NCI-H146 (cell line): Measurements from ENCODE around the gene LARGE1.

ENCODE experiments used
- DNase-seq: peaks from one replicate; lab custom pipeline; 2025; lab: John Stamatoyannopoulos, UW

LARGE1 gene

DNA sequence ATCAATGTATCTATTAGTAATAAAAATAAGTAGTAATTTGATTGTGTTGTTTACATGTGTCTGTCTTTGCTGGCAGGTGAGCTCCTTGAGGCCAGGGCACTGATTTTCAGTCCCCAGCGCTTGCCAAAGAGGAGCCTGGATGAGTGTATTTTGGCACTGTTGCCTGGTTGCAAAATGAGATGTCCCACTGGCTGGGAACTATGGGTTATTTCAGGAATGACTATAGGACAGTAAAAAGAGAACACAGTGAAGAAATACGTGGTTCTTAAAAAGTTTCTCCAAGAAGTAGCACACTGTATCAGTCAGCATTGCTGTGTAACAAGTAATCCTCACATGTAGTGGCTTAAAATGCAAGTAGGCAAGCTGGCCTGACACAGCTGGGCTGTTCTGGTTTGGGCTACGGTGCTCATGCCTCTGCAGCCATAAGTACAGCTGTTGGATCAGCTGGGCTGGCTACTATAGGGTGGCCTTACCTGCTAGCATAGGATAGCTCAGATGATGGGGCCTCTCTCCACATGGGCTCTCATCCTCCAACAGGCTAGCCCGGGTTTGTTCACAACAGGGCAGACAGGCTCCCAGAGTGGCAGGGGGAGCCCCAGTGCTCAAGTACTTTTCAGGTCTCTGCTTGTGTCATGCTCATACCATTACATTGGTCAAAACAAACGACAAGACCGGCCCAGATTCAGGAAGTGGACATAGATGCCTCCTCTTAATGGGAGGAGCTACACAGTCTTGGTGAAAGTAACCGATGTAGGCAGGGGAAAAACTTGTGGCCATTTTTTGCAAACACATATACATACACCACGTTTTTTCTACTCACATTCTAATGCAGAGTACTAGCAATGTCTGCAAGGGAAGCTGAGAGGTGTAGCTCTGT is 399.1 kb downstream of the LARGE1 start:
- DNase-seq = no peak

GRCh38 chr22:33519974-33520903 is 400.0 kb downstream of the LARGE1 start:
- DNase-seq = no peak

DNA sequence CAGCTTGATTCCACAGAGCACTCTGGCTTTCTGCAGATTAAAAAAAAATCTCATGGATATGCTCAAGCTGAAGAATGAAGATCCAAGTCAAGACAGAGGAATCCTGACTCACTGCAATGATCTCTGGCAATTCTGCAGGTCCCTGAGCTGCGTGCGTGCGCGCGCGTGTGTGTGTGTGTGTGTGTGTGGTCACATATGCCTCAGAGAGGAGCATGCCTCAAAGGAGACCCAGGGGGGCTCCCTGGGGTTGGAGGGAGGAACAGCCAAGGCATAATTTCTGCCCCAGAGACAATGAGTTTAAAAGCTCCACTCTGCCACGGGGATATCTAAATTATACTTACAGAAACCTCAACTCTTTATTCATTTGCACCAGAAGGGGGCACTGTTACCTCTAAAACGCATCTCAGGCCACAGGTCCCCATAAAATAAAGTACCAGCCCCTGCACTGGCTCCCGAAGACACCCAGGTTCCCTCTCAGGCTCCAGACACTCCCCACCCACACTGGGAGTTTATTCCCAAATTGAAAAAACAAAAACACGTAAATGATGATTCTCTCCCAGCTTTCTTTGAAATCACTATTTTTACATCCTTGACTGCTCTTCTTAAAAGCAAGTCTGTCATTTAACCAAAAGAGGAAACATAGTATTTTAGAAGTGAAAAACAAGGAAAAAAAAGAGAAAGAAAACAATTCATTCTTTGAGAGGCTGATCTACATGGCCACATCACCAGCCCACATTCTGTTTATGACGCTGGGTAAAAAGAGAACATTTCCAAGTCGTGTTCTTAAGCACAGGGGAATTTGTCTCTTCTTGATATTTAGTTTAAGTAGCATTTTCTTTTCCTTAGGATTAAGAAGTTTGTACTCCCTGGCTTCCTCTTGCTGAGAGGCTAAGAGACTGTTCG is 401.0 kb downstream of the LARGE1 start:
- peak; percentile 56 for DNase-seq

GRCh38 chr22:33518405-33518804 is 401.9 kb downstream of the LARGE1 start:
- DNase-seq = no peak

- peak; percentile 41 for DNase-seq
Measured at GRCh38 chr22:33515795-33516194, 404.5 kb downstream of the LARGE1 start.

DNA sequence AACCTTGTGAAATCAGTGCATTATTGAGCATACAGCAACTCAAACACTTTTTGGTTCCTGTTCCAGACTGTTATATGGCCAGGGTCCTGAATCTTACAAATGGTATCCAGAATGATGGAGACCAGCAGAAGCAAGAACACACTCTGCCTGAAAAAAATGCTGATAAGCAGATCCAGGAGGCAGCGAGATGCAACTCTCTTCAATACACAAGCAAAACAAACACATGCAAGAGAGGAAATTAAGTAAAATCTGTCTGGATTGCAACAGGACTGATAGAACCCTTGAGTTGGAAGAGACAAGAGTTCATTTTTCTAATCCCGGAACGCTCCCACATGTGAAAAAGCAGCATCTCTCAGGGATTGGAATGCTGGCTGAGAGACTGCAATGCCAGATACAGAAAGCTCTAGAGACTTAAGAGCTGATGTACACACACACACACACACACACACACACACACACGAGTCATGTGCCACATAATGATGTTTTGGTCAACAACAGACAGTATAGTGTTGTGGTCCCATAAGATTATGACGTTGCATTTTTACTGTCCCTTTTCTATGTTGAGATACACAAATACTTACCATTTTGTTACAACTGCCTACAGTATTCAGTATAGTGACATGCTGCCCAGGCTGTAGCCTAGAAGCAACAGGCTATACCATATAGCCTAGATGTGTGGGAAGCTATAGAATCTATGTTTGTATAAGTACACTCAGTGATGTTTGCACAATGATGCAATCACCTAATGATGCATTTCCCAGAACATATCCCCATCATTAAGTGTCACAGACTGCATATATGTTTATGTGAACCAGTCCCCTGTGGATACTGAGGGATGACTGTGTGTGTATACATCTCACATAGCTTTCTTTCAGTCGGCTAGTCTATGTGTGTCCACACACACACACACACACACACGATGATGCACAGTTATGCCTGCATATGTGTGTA is 406.6 kb downstream of the LARGE1 start:
- DNase-seq = peak; percentile 48

GRCh38 chr22:33512908-33513307 is 407.4 kb downstream of the LARGE1 start:
- DNase-seq = no peak

DNA sequence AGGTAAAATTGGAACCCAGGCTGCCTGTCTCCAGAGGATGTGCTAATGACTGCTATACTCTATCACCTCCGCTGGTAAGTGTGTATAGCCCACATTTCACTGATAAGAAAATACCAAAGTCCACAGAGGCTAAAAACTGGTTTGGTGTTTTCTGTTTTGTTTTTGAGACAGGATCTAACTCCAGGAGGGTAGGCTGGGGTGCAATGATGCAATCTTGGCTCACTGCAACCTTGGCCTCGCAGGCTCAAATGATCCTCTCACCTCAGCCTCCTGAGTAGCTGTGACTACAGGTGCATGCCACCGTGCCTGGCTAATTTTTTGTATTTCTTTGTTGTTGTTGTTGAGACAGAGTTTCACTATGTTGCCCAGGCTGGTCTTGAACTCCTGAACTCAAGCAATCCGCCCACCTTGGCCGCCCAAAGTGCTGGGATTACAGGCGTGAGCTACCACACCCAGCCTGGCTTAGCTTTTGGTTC is 409.8 kb downstream of the LARGE1 start:
- no peak for DNase-seq

GRCh38 chr22:33504941-33505625 is 415.2 kb downstream of the LARGE1 start:
- no peak for DNase-seq

DNA sequence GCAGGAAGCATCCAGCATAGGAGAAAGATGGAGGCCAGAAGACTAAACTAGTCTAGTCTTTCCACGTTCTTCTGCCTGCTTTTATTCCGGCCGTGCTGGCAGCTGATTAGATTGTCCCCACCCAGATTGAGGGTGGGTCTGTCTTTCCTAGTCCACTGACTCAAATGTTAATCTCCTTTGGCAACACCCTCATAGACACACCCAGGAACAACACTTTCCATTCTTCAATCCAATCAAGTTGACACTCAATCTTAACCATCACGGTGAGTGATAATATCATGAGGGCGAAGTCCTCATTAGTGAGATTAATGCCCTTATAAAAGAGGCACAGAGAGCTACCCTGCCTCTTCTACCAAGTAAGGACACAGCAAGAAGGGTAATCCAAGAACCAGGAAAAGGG is 424.2 kb downstream of the LARGE1 start:
- DNase-seq = no peak

DNA sequence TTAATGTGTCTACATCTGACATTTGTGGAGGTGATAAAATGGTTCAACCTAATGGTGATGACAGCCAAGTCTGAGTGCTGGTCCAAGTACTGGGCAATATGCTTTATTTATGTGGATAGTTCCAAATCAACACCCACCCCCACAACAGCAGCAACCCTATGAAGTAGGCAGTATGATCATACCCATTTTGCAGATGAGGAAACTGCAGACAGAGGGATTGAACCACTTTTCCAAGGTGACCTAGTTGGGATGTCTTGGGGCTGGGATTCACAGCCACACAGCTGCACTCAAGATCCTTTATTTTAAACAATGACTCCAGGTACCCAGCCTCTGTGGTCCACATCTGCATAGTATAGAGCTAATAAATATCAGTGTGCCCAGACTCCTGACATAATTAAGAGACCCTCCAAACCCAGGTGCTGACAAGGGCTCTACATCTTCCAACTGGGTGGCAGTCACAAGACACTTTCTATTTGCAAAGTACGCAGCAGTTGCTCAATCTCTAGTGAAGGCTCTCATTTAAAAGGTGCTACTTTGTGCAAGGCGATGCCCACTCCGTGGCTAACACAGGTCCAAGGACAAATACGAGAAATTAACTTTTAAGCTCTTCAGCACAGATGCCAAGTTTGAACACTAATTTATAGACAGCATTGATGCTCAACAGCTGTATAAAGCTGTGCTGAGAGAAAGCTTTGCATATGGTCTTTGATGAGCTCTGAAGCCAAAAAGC is 426.6 kb downstream of the LARGE1 start:
- no peak for DNase-seq

GRCh38 chr22:33492210-33492651 is 428.0 kb downstream of the LARGE1 start:
- DNase-seq = no peak

DNA sequence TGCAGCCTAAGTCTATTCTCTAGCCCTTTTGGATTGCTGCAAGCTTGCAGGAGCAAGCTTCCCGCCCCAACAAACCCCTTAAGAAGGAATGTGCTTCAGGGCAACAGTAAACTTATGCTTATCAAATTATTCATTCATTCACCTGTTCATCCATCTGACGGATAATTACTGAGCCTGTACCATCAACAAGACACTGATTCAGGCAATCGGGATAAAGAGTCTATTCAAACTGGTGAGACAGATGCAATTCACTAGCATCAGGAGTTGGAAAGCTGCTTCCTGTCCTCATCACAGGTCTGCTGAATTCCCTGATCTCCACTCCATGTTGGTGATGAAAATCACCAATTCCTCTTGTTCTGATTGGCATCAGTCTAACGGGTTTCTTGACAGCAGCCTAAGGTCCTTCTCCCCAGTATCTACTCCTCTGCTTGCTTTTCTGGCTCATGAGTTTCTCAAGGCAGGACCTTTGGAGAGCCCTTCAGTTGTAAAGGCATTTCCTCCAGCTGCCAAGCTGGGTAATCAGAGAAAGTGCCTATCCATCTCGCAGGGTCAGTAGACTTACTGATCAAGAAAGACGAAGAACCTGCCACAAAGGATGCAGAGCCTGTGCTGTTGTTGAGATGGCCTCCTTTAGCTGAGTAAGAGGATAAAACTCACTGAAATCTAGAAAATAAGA is 433.1 kb downstream of the LARGE1 start:
- no peak for DNase-seq

DNA sequence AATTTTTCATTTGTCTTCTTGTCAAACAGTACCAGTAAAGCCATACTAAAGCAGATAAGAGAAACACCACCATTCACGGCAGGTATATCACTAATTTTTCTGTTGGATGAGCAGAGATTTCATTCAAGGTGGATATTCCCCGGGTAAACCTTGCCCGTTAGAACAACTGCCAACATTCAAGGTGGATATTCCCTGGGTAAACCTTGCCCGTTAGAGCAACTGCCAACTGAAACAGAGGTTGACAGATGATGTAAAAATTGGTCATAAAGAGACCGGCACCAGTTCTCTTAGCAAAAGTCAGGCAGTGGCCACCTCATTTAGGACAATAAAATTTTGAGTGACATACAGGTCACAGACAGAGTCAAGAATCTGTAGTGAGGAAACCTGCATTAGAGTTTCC is 438.7 kb downstream of the LARGE1 start:
- DNase-seq = no peak

DNA sequence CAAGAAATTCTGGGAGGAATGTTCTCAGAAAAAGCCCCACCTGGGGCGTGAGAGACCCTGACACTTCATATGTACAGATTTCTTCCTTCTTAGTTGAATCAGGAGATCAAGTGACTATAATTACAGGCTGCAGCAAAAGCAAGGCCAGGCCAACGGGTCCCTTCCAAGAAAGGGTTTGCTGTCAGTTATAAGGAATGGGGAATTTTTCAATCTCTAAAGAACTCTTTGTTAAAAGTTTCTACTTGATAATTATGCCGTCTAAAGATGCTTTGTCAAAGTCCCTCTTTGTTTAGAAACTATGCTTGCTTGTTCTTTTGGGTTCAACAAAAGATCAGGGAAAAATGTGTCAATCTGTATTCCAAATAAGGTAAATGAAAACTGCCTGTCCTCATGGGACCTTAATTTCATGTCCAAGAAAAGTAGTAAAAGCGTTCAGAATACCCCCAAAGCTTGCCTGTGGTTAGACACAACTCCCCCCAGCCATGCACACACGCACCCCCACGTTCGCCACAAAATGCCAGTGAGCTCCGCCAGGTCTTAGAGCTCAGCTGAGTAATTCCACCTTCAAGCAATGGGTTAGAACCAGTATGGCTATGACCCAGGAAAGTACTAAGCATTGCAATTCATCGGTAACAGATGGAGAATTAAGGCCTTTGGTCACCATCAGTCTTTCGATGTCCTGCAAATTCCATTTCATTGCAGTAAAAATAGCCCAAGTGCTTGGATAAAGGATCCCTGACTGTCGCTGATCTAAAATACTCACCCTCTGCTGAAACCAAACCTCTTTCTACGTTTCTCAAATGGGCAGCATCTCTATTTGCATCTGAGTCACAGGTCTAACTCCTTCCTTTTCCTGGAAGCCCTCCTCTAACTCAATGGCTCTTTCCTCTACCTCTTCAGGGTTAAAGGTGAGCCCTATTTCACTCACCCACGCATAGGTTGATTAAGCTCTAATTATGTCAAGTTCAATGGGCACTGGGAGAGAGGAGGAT is 442.9 kb downstream of the LARGE1 start:
- DNase-seq = no peak

DNA sequence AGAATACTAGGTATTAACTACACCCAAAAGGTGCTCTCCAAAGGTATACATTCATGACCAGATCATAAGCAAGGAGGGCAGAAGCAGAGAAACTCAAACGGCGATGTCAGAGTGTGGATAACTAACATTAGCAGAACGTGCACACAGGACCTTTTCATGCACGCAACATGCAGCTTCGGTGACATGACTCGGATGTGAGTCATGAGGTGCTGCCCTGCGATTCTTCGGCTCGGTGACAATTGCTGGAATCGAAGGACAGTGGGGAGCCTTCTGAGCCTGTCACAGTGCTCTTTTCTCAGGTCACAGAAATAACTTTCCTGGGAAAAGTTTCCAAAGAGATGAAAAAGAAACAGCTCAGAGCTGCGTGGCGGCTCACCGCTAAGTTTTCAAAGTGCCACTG is 443.6 kb downstream of the LARGE1 start:
- no peak for DNase-seq

DNA sequence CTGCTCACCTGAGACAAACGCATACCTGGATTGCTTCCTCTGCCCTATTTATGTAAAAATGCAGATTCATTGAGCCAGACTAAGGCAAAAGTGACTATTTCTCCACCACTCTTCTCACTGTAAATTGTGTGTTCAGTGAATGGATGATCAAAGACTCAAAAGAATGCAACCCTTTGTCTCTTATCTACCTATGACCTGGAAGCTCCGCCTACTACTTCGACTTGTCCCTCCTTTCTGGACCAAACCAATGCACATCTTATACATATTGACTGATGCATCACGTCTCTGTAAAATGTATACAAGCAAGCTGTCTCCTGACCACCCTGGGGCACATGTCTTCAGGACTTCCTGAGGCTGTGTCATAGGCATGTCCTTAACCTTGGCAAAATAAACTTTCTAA is 444.1 kb downstream of the LARGE1 start:
- DNase-seq = no peak
